Skeletal muscle satellite cell (primary cell): Measurements from ENCODE around the gene BLTP3B.

Experiments
- H3K27me3 ChIP-seq: 2 replicates; pipeline ENCODE4 v1.7.0; 2013; ENCODE audit warnings: low read length; ENCODE audit not compliant: control insufficient read depth, insufficient read depth
- H3K36me3 ChIP-seq: 2 replicates; pipeline ENCODE4 v1.7.0; 2013; ENCODE audit warnings: mild to moderate bottlenecking, control low read depth, low read length; ENCODE audit not compliant: insufficient read depth
- H3K4me1 ChIP-seq: 2 replicates; pipeline ENCODE4 v1.7.0; 2013; ENCODE audit warnings: low read length; ENCODE audit not compliant: control insufficient read depth, insufficient read depth
- H3K4me2 ChIP-seq: 2 replicates; pipeline ENCODE4 v1.7.0; 2013; ENCODE audit warnings: mild to moderate bottlenecking, low read length
- H3K4me3 ChIP-seq: 2 replicates; pipeline ENCODE4 v1.7.0; 2013; ENCODE audit warnings: low read length
- H3K9ac ChIP-seq: 2 replicates; pipeline ENCODE4 v1.7.0; 2013; ENCODE audit warnings: mild to moderate bottlenecking, low read depth, low read length, moderate library complexity
- H3K9me3 ChIP-seq: replicated peaks from 2 replicates; pipeline ENCODE4 v1.7.0; 2013; ENCODE audit warnings: mild to moderate bottlenecking, control low read depth, low read length

BLTP3B gene

GRCh38 chr12:100138048-100138802 lies 4.4 kb downstream of the BLTP3B start:
- H3K36me3 ChIP-seq: no peaks in the 10 kb centered on the region
- H3K4me1 ChIP-seq: peaks cover 34% of the 10 kb centered on the region
- peak overlapping the region; percentile 15 for H3K4me2 ChIP-seq
- H3K9me3 ChIP-seq: no peaks in the 10 kb centered on the region
- no peaks in the 10 kb centered on the region for H3K27me3 ChIP-seq
- H3K4me3 ChIP-seq: no peak overlapping the region
- no peak overlapping the region for H3K9ac ChIP-seq

GRCh38 chr12:100133200-100133599 lies 9.5 kb downstream of the BLTP3B start:
- peaks cover 19% of the 10 kb centered on the region for H3K4me1 ChIP-seq
- H3K9me3 ChIP-seq: no peaks in the 10 kb centered on the region
- H3K27me3 ChIP-seq: no peaks in the 10 kb centered on the region

GRCh38 chr12:100128512-100128908 lies 14.2 kb downstream of the BLTP3B start:
- Histone ChIP-seq H3K4me2 (peak overlapping the region; percentile 65), H3K4me3 (peak overlapping the region; percentile 4), H3K9ac (peak overlapping the region; percentile 36), H3K4me1 (peaks cover 20% of the 10 kb centered on the region), H3K9me3 (no peaks in the 10 kb centered on the region), H3K27me3 (no peaks in the 10 kb centered on the region), H3K36me3 (no peaks in the 10 kb centered on the region)

More at GRCh38 chr12:100133200-100133599, 9.5 kb downstream of the BLTP3B start:
- Histone ChIP-seq H3K4me3 (no peak overlapping the region), H3K4me2 (no peak overlapping the region), H3K9ac (no peak overlapping the region), H3K36me3 (no peaks in the 10 kb centered on the region)

GRCh38 chr12:100127766-100128511 lies 14.7 kb downstream of the BLTP3B start:
- H3K9me3 ChIP-seq: no peaks in the 10 kb centered on the region
- peaks cover 20% of the 10 kb centered on the region for H3K4me1 ChIP-seq
- no peaks in the 10 kb centered on the region for H3K27me3 ChIP-seq
- peak overlapping the region; percentile 65 for H3K4me2 ChIP-seq
- peak overlapping the region; percentile 36 for H3K9ac ChIP-seq
- peak overlapping the region; percentile 4 for H3K4me3 ChIP-seq
- H3K36me3 ChIP-seq: no peaks in the 10 kb centered on the region

- Histone ChIP-seq H3K9ac (no peak overlapping the region), H3K4me1 (peaks cover 10% of the 10 kb centered on the region), H3K4me3 (no peak overlapping the region), H3K4me2 (no peak overlapping the region), H3K27me3 (no peaks in the 10 kb centered on the region), H3K36me3 (no peaks in the 10 kb centered on the region), H3K9me3 (no peaks in the 10 kb centered on the region)
These were observed 19.2 kb downstream of the BLTP3B start for GRCh38 chr12:100123316-100124095.

GRCh38 chr12:100120355-100120754 lies 22.3 kb downstream of the BLTP3B start:
- H3K9ac ChIP-seq: no peak overlapping the region
- no peak overlapping the region for H3K4me3 ChIP-seq
- H3K9me3 ChIP-seq: no peaks in the 10 kb centered on the region
- H3K27me3 ChIP-seq: no peaks in the 10 kb centered on the region
- no peaks in the 10 kb centered on the region for H3K36me3 ChIP-seq
- H3K4me2 ChIP-seq: no peak overlapping the region
- no peaks in the 10 kb centered on the region for H3K4me1 ChIP-seq

GRCh38 chr12:100115291-100115690 lies 27.4 kb downstream of the BLTP3B start:
- Histone ChIP-seq H3K27me3 (no peaks in the 10 kb centered on the region), H3K36me3 (peaks cover 2% of the 10 kb centered on the region), H3K9ac (no peak overlapping the region), H3K9me3 (no peaks in the 10 kb centered on the region), H3K4me1 (no peaks in the 10 kb centered on the region), H3K4me3 (no peak overlapping the region), H3K4me2 (no peak overlapping the region)

- Histone ChIP-seq H3K4me2 (no peak overlapping the region), H3K4me1 (no peaks in the 10 kb centered on the region), H3K27me3 (no peaks in the 10 kb centered on the region), H3K36me3 (peaks cover 2% of the 10 kb centered on the region), H3K9me3 (no peaks in the 10 kb centered on the region), H3K9ac (no peak overlapping the region), H3K4me3 (no peak overlapping the region)
These were observed 28.1 kb downstream of the BLTP3B start for GRCh38 chr12:100114574-100114973.

GRCh38 chr12:100110276-100110675 lies 32.4 kb downstream of the BLTP3B start:
- no peaks in the 10 kb centered on the region for H3K27me3 ChIP-seq
- peaks cover 2% of the 10 kb centered on the region for H3K36me3 ChIP-seq
- no peak overlapping the region for H3K9ac ChIP-seq
- H3K4me1 ChIP-seq: no peaks in the 10 kb centered on the region
- H3K4me3 ChIP-seq: no peak overlapping the region
- H3K9me3 ChIP-seq: no peaks in the 10 kb centered on the region
- H3K4me2 ChIP-seq: no peak overlapping the region

- Histone ChIP-seq H3K4me2 (no peak overlapping the region), H3K9ac (no peak overlapping the region), H3K4me1 (no peaks in the 10 kb centered on the region), H3K27me3 (no peaks in the 10 kb centered on the region), H3K36me3 (no peaks in the 10 kb centered on the region), H3K4me3 (no peak overlapping the region), H3K9me3 (no peaks in the 10 kb centered on the region)
These were observed 35.8 kb downstream of the BLTP3B start for GRCh38 chr12:100106861-100107260.

GRCh38 chr12:100105661-100106060 lies 37.0 kb downstream of the BLTP3B start:
- Histone ChIP-seq H3K9ac (no peak overlapping the region), H3K27me3 (no peaks in the 10 kb centered on the region), H3K36me3 (no peaks in the 10 kb centered on the region), H3K9me3 (no peaks in the 10 kb centered on the region), H3K4me3 (no peak overlapping the region), H3K4me2 (no peak overlapping the region), H3K4me1 (no peaks in the 10 kb centered on the region)
